Left renal pelvis (tissue), 4 donors: ENCODE measurements around the gene SKAP1. TPM values are rescaled to one million over a fixed set of nuclear protein-coding genes. Genes with fewer than 3 reads are reported as not detected.
"Not testable (repeated sequence)": the region's sequence is repeated elsewhere in the genome, so short reads cannot be mapped to it uniquely, and the experiment has no call there.

Source experiments
- DNase-seq, 4 donors: peaks; one replicate each; pipeline ENCODE4 v3.0.0-alpha.2; 2013; ENCODE audit warnings: low read depth in 4 of 4, low spot score in 3 of 4
- polyA plus RNA-seq, 4 donors: library from polyadenylated mRNA; unstranded; fragments of 120-200 nt; gene quantifications; one replicate each; pipeline ENCODE4 v1.2.1, GENCODE V29; 2013; ENCODE audit not compliant: insufficient read length in 4 of 4

Gene SKAP1
- polyA plus RNA-seq, 4 donors: 1.6 to 12.7 (median 11.3) TPM

GRCh38 chr17:48294020-48294805 is 135.8 kb downstream of the SKAP1 start:
- DNase-seq: no peak

- DNase-seq: no peak
Measured at GRCh38 chr17:48293319-48294019, 136.5 kb downstream of the SKAP1 start.

GRCh38 chr17:48290378-48290777 is 139.6 kb downstream of the SKAP1 start:
- no peak for DNase-seq

DNA sequence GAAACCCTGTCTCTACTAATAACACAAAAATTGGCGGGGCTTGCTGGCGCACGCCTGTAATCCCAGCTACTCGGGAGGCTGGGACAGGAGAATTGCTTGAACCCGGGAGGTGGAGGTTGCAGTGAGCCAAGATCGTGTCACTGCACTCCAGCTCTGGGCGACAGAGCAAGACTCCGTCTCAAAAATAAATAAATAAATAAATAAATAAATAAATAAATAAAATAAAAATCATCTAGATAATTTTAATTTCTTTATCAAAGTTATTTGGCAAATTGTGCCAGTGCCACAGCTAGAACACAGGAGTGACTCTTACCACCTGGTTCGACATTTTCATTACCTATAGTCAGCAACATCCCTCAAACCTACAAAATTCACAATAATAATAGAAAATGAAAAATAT is 143.1 kb downstream of the SKAP1 start:
- DNase-seq: not testable (repeated sequence)

- no peak for DNase-seq
Measured at GRCh38 chr17:48285614-48286013, 144.4 kb downstream of the SKAP1 start.

GRCh38 chr17:48283907-48284306 is 146.1 kb downstream of the SKAP1 start:
- no peak for DNase-seq

- DNase-seq: no peak
Measured at GRCh38 chr17:48283411-48283810, 146.6 kb downstream of the SKAP1 start.

- DNase-seq: no peak
Measured at GRCh38 chr17:48282303-48282702, 147.7 kb downstream of the SKAP1 start.

DNA sequence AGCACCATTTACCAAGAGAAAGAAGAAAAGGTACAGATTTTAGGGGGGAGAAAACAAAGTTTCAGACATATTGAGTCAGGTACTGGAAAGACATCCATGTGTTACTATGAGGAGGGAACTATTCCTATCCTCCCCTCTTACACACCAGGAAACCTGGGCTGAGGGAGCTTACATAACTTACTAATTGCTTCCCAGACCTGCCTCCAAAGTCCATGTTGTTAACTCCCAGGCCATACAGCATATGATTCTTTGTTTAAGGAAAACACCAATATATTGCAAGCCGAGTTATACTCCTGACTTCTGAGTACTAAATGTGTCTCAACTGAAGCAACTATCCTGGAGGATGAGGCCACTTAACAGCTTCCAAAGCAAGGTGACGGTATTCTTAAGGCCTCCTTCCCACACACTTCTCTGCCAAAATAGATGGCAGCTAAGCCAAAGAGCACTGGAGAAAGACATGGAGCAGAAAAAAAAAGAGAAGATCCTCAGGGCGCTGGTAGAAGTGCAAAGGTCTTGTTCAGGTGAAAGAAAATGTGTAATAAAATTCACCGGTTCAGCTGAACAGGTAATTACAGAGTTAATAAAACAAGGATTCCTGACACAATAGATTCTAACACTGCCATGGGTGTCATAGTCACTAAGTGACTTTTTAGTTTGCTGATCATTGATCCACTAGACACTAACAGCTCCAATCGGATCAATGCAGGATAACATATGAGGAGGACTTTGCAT is 151.1 kb downstream of the SKAP1 start:
- no peak for DNase-seq

GRCh38 chr17:48276776-48277175 is 153.2 kb downstream of the SKAP1 start:
- no peak for DNase-seq

DNA sequence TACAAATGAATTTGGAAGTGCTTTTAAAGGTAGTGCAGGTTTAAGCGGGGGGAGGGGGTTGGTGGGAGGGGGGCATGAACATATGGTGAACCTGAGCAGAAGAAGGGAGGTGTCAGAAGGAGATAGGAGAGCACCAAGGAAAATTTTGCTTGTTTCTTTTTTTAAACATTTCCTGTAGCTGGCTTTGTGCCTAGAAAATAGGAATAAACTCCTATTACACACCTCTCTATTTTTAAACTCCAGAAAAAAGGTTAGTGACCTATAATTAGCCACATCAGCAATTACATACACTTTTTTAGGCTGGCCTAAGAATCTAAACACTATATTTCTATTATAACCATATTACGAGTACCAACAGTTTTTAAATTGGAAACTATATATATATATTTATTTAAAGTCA is 159.1 kb downstream of the SKAP1 start:
- no peak for DNase-seq

DNA sequence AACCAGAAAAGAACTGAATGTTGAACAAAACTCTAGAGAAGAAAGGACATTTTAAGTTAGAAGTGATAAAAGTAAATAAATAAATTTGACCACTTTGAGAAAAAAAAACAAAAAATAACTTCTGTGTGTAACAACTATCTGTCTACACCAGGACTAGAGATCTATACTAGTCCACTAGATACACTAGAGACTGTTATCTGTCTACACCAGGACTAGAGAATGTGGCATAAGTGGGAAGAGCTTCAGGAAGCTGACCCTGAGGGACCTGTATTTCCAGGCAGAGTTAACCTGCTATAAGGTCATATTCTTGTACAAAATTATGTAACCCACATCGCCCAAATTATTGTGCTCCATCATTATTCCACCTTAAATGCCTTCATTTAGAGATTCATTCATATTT is 160.8 kb downstream of the SKAP1 start:
- no peak for DNase-seq

DNA sequence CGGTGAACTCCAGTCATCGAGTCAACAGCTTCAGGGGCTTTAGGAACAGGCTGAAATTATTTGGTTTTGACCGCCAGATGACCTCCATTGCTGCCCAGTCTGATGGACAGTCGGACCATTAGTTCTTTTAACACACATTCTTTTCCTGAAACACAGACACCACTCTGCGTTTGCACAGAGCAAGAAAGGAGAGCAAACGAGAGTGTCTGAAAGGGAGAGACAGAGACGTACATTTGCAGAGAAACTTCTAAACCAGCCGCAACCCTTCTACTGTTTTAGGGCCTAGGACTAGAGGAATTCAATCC is 166.3 kb downstream of the SKAP1 start:
- no peak for DNase-seq

DNA sequence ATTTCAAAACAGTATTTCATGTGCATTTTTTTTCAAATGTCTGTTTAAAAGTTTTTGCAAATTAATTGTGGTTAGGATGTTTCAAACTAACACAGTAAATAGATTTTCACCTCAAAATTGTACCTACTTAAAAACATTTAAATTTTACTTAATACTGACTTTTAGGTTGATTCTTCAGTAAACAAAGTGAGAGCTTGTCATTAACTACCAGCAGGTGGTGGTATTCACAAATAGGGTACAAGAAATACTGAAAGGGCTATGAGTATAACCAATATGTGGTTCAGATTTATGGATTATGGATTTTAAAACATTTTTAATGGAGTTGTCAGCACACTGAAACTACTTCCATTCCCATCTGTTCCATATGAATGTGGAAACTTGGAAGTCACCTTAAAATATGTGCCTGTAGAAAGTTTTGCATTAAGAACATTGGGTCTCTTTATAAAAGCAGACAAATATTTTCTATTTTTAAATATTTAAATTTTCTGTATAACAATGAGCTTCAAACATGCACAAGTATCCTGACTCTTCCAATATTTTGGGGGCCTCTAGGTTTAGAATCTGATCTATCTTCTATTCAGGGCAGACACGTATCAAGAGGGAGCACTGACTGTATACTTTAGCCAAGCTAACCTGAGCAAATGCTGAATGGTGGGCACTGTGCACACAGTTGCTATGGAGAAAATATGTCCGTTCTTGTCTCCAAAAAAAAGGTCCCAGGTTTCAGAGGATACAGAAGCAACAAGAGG is 166.9 kb downstream of the SKAP1 start:
- DNase-seq: no peak

DNA sequence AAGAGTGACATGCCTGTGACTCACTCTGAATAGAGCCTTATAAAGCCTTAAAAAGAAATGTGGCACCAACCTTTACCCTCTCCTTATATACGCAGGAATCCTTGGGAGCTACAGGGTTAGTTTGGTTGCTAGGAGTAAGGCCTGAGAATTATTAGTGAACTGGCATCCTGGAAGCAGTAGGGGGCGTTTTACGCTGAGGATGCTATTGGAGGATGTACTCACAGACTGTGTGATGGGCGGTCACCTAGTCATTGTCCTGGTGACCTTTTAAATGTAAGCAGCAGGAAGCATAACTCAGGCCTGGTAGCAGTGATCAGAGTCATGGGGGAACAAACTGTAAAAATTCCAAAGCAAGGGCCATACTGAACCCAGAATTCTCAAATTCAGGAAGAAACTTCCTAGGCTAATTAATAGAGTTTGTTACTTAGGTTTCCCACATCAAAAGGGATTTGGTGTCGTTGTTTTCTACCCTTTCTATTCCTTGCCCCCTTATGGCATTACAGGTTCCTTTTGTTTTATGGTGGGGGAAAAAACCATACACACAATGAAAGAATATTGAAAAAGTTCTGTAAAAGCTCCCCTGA is 168.6 kb downstream of the SKAP1 start:
- no peak for DNase-seq

DNA sequence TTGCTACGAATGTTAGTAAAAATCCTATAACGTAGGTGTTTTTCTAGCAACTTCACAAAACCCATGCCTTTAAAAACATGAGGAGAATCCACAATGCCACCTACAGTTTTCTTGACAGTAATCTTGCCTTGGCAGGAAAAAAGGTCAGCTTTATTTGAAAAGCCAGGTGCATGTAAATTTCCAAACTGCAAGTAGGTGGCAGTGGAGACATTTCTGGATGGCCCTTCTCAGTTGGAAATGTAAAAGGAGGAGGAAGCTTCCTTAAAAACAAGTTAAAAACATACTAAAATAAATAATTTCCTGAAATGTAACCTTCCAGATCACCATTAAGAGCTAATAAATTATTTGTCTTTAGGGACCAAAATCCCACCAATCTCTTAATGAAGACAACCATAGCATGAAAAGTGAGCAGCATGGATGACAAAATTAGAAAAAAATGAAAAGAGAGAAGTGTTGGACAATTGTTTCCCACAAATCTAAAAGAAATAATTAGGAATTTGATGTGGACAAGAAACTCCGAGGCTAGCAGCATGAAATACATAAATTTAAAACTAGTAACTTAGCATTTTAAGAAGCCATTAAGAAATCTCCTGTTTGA is 170.2 kb downstream of the SKAP1 start:
- DNase-seq: no peak

DNA sequence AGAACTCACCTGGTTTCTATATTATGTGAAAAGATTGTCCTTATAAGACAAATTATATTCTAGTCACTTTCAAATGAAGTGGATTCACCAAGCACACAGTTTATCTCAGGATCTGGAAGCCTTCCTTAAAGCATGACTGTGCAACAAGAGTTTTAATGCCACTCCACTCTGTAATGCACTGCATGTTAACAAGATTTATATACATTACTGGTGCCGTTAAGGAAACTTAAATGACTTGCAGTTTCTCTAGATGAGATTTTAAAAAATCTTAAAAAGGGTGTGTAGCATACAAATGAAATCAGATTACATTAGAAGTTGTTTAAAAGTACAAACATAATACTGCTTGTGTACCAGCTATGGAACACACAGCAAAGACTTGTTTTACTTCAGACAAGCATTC is 171.7 kb downstream of the SKAP1 start:
- DNase-seq: no peak

GRCh38 chr17:48255759-48256158 is 174.3 kb downstream of the SKAP1 start:
- no peak for DNase-seq

DNA sequence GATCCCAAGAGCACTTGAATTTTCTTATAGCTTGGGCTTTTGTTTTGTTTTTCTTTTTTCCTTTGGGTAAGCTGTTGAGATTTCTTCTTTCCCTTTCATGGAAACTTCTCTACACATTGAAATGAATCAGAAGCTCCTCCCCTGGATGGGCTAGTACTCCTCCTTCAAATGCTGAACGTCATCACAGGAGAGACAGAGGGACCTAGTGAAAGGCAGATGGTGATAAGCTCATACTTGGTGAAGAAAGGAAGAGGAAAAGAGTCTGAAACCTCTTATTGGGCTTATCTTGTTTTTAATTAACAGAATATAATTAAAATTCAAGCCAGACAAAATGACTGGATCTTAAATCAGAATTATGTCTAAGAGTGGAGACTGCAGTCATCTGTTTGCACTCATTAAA is 175.1 kb downstream of the SKAP1 start:
- DNase-seq: no peak

- no peak for DNase-seq
Measured at GRCh38 chr17:48253975-48254374, 176.0 kb downstream of the SKAP1 start.
